ENCODE results near the gene SV2C. TPM values are rescaled to one million over a fixed set of nuclear protein-coding genes. Genes with fewer than 3 reads are reported as not detected.

SV2C gene
- polyA plus RNA-seq, 1 donor (not counting 4 experiments of a cell fraction or from before 2014, with no cell fraction given), result 0.34 TPM

GRCh38 chr5:76202182-76202581 is 119.0 kb downstream of the SV2C start:
- Histone ChIP-seq H2AFZ (ENCODE audit: control insufficient read depth, low read length) (no peak overlapping the region), H3K9me1 (ENCODE audit: control insufficient read depth, extremely low read depth, insufficient read depth, low read length) (no peaks in the 10 kb centered on the region), H3K9ac (ENCODE audit: control insufficient read depth, extremely low read depth, insufficient read depth, low read length) (no peak overlapping the region), H3K27me3 (ENCODE audit: control insufficient read depth, extremely low read depth, insufficient read depth, low read length) (peaks cover 5% of the 10 kb centered on the region), H3K4me1 (ENCODE audit: control insufficient read depth, extremely low read depth, insufficient read depth, low read length) (no peaks in the 10 kb centered on the region), H4K20me1 (ENCODE audit: control insufficient read depth, extremely low read depth, insufficient read depth, low read length) (no peaks in the 10 kb centered on the region), H3K27ac (ENCODE audit: control insufficient read depth, insufficient read depth, low read length) (no peak overlapping the region), H3K79me2 (ENCODE audit: control insufficient read depth, insufficient read depth, low read length) (no peaks in the 10 kb centered on the region), H3K36me3 (ENCODE audit: control insufficient read depth in 2 of 2, extremely low read depth in 1 of 2, insufficient read depth in 2 of 2, low read length in 2 of 2) (no peaks in the 10 kb centered on the region), H3K9me3 (ENCODE audit: control insufficient read depth, low read depth, low read length) (no peaks in the 10 kb centered on the region), H3K4me3 (ENCODE audit: control insufficient read depth in 2 of 3, extremely low read depth in 1 of 3, insufficient read depth in 2 of 3, low read depth in 1 of 3, low read length in 3 of 3) (no peak overlapping the region), H3K4me2 (ENCODE audit: control insufficient read depth, extremely low read depth, insufficient read depth, low read depth, low read length) (no peak overlapping the region)
- no peak for FAIRE-seq
- no peak for DNase-seq (ENCODE audit: low read depth, low spot score)
- no peak for TF ChIP-seq CTCF (optimal IDR thresholded peaks at IDR 0.05 in 1 of 3, IDR thresholded peaks at IDR 0.05 in 1 of 3, conservative IDR thresholded peaks at IDR 0.05 in 1 of 3; ENCODE audit: extremely low read depth in 1 of 3, insufficient read depth in 2 of 3, low read length in 3 of 3)
- no peak for TF ChIP-seq EZH2 (IDR thresholded peaks at IDR 0.05; ENCODE audit: low read length)
- dilution Hi-C loops (cut with MboI; ENCODE audit: extremely low pct_ligation_motif_present, low sequenced_read_pairs), result no loop called here

GRCh38 chr5:76204191-76204590 is 121.0 kb downstream of the SV2C start:
- Histone ChIP-seq H3K36me3 (ENCODE audit: control insufficient read depth in 2 of 2, extremely low read depth in 1 of 2, insufficient read depth in 2 of 2, low read length in 2 of 2) (no peaks in the 10 kb centered on the region), H3K27me3 (ENCODE audit: control insufficient read depth, extremely low read depth, insufficient read depth, low read length) (peaks cover 2% of the 10 kb centered on the region), H3K9ac (ENCODE audit: control insufficient read depth, extremely low read depth, insufficient read depth, low read length) (no peak overlapping the region), H3K4me3 (ENCODE audit: control insufficient read depth in 2 of 3, extremely low read depth in 1 of 3, insufficient read depth in 2 of 3, low read depth in 1 of 3, low read length in 3 of 3) (no peak overlapping the region), H2AFZ (ENCODE audit: control insufficient read depth, low read length) (no peak overlapping the region), H3K79me2 (ENCODE audit: control insufficient read depth, insufficient read depth, low read length) (no peaks in the 10 kb centered on the region), H3K9me1 (ENCODE audit: control insufficient read depth, extremely low read depth, insufficient read depth, low read length) (no peaks in the 10 kb centered on the region), H3K9me3 (ENCODE audit: control insufficient read depth, low read depth, low read length) (no peaks in the 10 kb centered on the region), H3K4me1 (ENCODE audit: control insufficient read depth, extremely low read depth, insufficient read depth, low read length) (no peaks in the 10 kb centered on the region), H4K20me1 (ENCODE audit: control insufficient read depth, extremely low read depth, insufficient read depth, low read length) (no peaks in the 10 kb centered on the region), H3K27ac (ENCODE audit: control insufficient read depth, insufficient read depth, low read length) (no peak overlapping the region), H3K4me2 (ENCODE audit: control insufficient read depth, extremely low read depth, insufficient read depth, low read depth, low read length) (no peak overlapping the region)
- no peak for TF ChIP-seq CTCF (optimal IDR thresholded peaks at IDR 0.05 in 1 of 3, IDR thresholded peaks at IDR 0.05 in 1 of 3, conservative IDR thresholded peaks at IDR 0.05 in 1 of 3; ENCODE audit: extremely low read depth in 1 of 3, insufficient read depth in 2 of 3, low read length in 3 of 3)
- TF ChIP-seq EZH2 (IDR thresholded peaks at IDR 0.05; ENCODE audit: low read length), result no peak
- FAIRE-seq, result no peak
- DNase-seq (ENCODE audit: low read depth, low spot score), result no peak
- dilution Hi-C loops (cut with MboI; ENCODE audit: extremely low pct_ligation_motif_present, low sequenced_read_pairs), result no loop called here

Data from keratinocyte (primary cell).